ENCODE data around the gene MAX. TPM values are rescaled to one million over a fixed set of nuclear protein-coding genes. Genes with fewer than 3 reads are reported as not detected.

MAX gene
- total and polyA plus RNA-seq, 2 of the 13 experiments (the other 11 are each of a cell fraction or from before 2014, with no cell fraction given): 28.5 to 29.3 TPM

- TF ChIP-seq NFIC (IDR thresholded peaks at IDR 0.05; ENCODE audit: low read length) (no peak), ZNF646 (CRISPR knock-in tag; IDR thresholded peaks at IDR 0.05) (no peak)
These were observed 19.4 kb downstream of the MAX start (continued) for GRCh38 chr14:65082930-65083329.

GRCh38 chr14:65080960-65081747 is 21.2 kb downstream of the MAX start:
- Histone ChIP-seq H3K4me1 (ENCODE audit: insufficient read depth, low read length) (0 out of 2 replicates have a peak, but pooled peaks cover 12% of the 10 kb centered on the region), H4K20me1 (ENCODE audit: insufficient read depth, low read length) (0 out of 2 replicates have a peak, but pooled peaks cover 5% of the 10 kb centered on the region), H2AFZ (ENCODE audit: low read length) (no peak overlapping the region), H3K9me3 (ENCODE audit: low read length) (no peaks in the 10 kb centered on the region), H3K36me3 (replicated peaks in 1 of 2; ENCODE audit: control insufficient read depth in 1 of 2, insufficient read depth in 2 of 2, low read length in 2 of 2) (peaks cover 15 to 79% of the 10 kb centered on the region in 2 experiments), H3K4me3 (replicated peaks in 1 of 3; ENCODE audit: insufficient read depth in 1 of 3, low read depth in 2 of 3, low read length in 3 of 3) (no peak overlapping the region), H3K27ac (ENCODE audit: extremely low read length, insufficient read depth, low read length) (no peak overlapping the region), H3K79me2 (ENCODE audit: insufficient read depth, low read length) (no peaks in the 10 kb centered on the region), H3K4me2 (ENCODE audit: low read depth, low read length) (no peak overlapping the region), H3K9ac (ENCODE audit: insufficient read depth, low read depth, low read length) (no peak overlapping the region), H3K27me3 (ENCODE audit: control insufficient read depth in 1 of 2, insufficient read depth in 2 of 2, low read length in 2 of 2) (no peaks in the 10 kb centered on the region)
- FAIRE-seq (no peak), ATAC-seq (peak; percentile 45; the same call in 2 of the 3 replicates), DNase-seq (ENCODE audit: low spot score) (peak; percentile 12)
- POLR2A ChIA-PET: no interaction called here
- no TSS peak for BruUV-seq (replicated peaks)
- TF ChIP-seq RAD21 (CRISPR knock-in tag; IDR thresholded peaks at IDR 0.05) (no peak), IRF2 (CRISPR knock-in tag; IDR thresholded peaks at IDR 0.05) (peak; percentile 63; the same call in 1 of the 2 replicates), HMG20A (CRISPR knock-in tag; IDR thresholded peaks at IDR 0.05; ENCODE audit: borderline replicate concordance) (no peak), SAP130 (CRISPR knock-in tag; IDR thresholded peaks at IDR 0.05; ENCODE audit: low read depth) (0 out of 2 replicates have a peak, but pooled peaks have one; percentile 11), ZNF556 (CRISPR knock-in tag; IDR thresholded peaks at IDR 0.05; ENCODE audit: borderline replicate concordance) (no peak), HOXA5 (CRISPR knock-in tag; IDR thresholded peaks at IDR 0.05) (no peak), ZFYVE20 (CRISPR knock-in tag; IDR thresholded peaks at IDR 0.05; ENCODE audit: borderline replicate concordance, low read depth) (no peak)
- TF ChIP-seq, protein P1, sequence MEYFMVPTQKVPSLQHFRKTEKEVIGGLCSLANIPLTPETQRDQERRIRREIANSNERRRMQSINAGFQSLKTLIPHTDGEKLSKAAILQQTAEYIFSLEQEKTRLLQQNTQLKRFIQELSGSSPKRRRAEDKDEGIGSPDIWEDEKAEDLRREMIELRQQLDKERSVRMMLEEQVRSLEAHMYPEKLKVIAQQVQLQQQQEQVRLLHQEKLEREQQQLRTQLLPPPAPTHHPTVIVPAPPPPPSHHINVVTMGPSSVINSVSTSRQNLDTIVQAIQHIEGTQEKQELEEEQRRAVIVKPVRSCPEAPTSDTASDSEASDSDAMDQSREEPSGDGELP (IDR thresholded peaks at IDR 0.05; ENCODE audit: borderline replicate concordance, low read depth): peak; percentile 29; the same call in 1 of the 2 replicates
- WGBS (ENCODE audit: low lambda C conversion rate): 83% methylated on average over 2 of the region's 2 CpGs
- CTCF ChIA-PET (ENCODE audit: low intra/inter-chr PET ratio, low total read pairs): no interaction called here
- intact Hi-C loops (cut with micrococcal nuclease; ENCODE audit: unreplicated experiment): no loop called here
- in situ Hi-C loops (cut with HindIII; ENCODE audit: extremely low pct_ligation_motif_present, low pct_unique_long_range_greater_than_20kb): no loop called here

Data from HepG2 (cell line).